Common myeloid progenitor, CD34-positive (primary cell): ENCODE results near the gene MFAP3L. TPM values are rescaled to one million over a fixed set of nuclear protein-coding genes. Genes with fewer than 3 reads are reported as not detected.

Source experiments
- CTCF ChIA-PET: fragments of 350-600 bp; sonication (Branson Sonifier 250); formaldehyde crosslinking; loops from one replicate; lab custom pipeline; 2021; ENCODE audit warnings: antibody characterized with exemption; lab: Charles Lee
- POLR2A ChIA-PET: fragments of 350-600 bp; sonication (Branson Sonifier 250); formaldehyde crosslinking; loops from one replicate; lab custom pipeline; 2021; ENCODE audit warnings: antibody characterized with exemption; lab: Charles Lee
- DNase-seq, 3 donors: peaks; one replicate each; pipeline versions ENCODE4 v3.0.0 to v3.0.0-alpha.2; 2013
- H3K27ac ChIP-seq, 2 experiments: 1 replicate in 1 of 2; 2 replicates in 1 of 2; pipeline ENCODE4 v1.7.0; 2013; ENCODE audit warnings: inconsistent platforms in 2 of 2, low read length in 2 of 2, mild to moderate bottlenecking in 2 of 2, low read depth in 1 of 2, moderate library complexity in 1 of 2; ENCODE audit not compliant: severe bottlenecking in 2 of 2, insufficient read depth in 1 of 2, poor library complexity in 1 of 2
- H3K27me3 ChIP-seq, 5 experiments: replicated peaks in 2 of 5; 1 replicate in 3 of 5; 2 replicates in 2 of 5; pipeline versions ENCODE4 v1.6.1 to v1.7.0; 2013; ENCODE audit warnings: low read length in 4 of 5, mild to moderate bottlenecking in 2 of 5, moderate library complexity in 2 of 5, inconsistent platforms in 1 of 5; ENCODE audit not compliant: insufficient read depth in 5 of 5, control insufficient read depth in 4 of 5
- H3K36me3 ChIP-seq, 4 experiments: 1 replicate in 2 of 4; 2 replicates in 2 of 4; pipeline versions ENCODE4 v1.6.1 to v1.7.0; 2013; ENCODE audit warnings: low read length in 3 of 4, control low read depth in 1 of 4, mild to moderate bottlenecking in 1 of 4; ENCODE audit not compliant: control insufficient read depth in 4 of 4, insufficient read depth in 4 of 4
- H3K4me1 ChIP-seq, 4 experiments: 1 replicate in 3 of 4; 2 replicates in 1 of 4; pipeline versions ENCODE4 v1.6.1 to v1.7.1; 2013; ENCODE audit warnings: low read length in 3 of 4, mild to moderate bottlenecking in 3 of 4, control low read depth in 1 of 4, inconsistent platforms in 1 of 4, moderate library complexity in 1 of 4; ENCODE audit not compliant: control insufficient read depth in 4 of 4, insufficient read depth in 4 of 4; ENCODE audit errors: control extremely low read depth in 1 of 4
- H3K4me3 ChIP-seq, 7 experiments: 1 replicate in 4 of 7; 2 replicates in 3 of 7; pipeline versions ENCODE4 v1.5.1 to v1.7.0; 2013; ENCODE audit warnings: mild to moderate bottlenecking in 7 of 7, low read length in 6 of 7, moderate library complexity in 6 of 7, inconsistent platforms in 2 of 7, low read depth in 2 of 7, control low read depth in 1 of 7; ENCODE audit not compliant: insufficient read depth in 4 of 7, control insufficient read depth in 1 of 7; ENCODE audit errors: extremely low read depth in 1 of 7
- H3K9me3 ChIP-seq, 5 experiments: 1 replicate in 4 of 5; 2 replicates in 1 of 5; pipeline versions ENCODE4 v1.6.1 to v1.7.1; 2013; ENCODE audit warnings: low read length in 4 of 5, mild to moderate bottlenecking in 2 of 5, inconsistent platforms in 1 of 5, low read depth in 1 of 5, moderate library complexity in 1 of 5; ENCODE audit not compliant: control insufficient read depth in 4 of 5, insufficient read depth in 2 of 5; ENCODE audit errors: control extremely low read depth in 1 of 5
- WGBS: methylation state at CpG from one replicate; pipeline ENCODE4 v1.1.5; 2013; ENCODE audit not compliant: insufficient coverage; 5-methylcytosine and 5-hydroxymethylcytosine counted together
- polyA plus RNA-seq: library from polyadenylated mRNA; unstranded; fragments of 120-200 nt; gene quantifications from one replicate; pipeline ENCODE4 v1.2.1, GENCODE V29; 2013

MFAP3L gene
- polyA plus RNA-seq: 1.0 TPM

DNA sequence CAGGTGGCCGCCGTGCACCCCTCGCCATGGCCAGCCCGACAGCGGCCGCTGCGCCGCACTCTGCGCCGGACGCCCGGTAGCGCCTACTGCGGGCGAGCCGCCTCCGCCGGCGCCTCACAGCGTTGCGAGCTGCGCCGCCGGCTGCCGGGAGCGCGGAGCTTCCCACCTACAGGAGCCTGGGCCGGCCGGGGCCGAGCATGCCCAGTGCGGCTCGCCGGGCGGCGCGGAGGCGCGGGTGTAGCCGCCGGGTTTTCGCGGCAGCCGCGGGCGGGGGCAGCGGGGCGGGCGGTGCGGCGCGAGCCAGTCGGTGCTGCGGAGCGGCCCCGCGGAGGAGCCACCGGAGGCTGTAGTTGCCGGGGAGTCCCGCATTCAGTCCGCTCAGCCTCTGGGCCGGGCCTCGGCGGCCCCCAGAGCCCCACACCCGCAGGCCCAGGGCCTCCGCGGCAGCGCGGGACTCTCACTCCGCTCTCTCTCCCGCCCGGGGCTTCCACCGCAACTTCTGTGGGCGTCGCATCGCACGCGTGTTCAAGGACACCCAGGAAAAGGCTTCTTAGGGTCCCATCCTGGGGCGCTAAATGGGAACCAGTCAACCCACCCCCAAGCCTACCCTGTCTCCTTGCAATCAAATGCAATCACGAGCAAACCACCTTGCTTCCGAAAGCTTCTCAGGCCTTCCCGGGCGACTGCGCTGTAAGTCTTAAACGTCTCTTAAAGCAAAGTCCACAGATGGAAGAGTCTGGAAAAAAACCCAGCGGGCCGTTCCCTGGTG lies at the start of gene MFAP3L:
Gene MFAP3L (minus strand): TSS at position 143 of the 769 bp plus-strand sequence. CDS start 20,518 bp downstream, outside the sequence.
- Histone ChIP-seq H3K36me3 (no peaks in the 10 kb centered on the region), H3K27ac (peak within 1 kb of the TSS in 1 of 2 experiments; percentile 27), H3K4me1 (peaks cover 2 to 16% (median 15%) of the 10 kb centered on the region in 4 experiments), H3K4me3 (peak within 1 kb of the TSS; percentile 52 to 91 (median 84)), H3K27me3 (peaks cover 0 to 29% (median 4%) of the 10 kb centered on the region in 5 experiments), H3K9me3 (no peaks in the 10 kb centered on the region)
- POLR2A ChIA-PET: interaction anchor here (1.1 kb wide), 1 partner anchor 1469 kb away, joined by 4 read pairs; no protein-coding TSS in a partner anchor
- DNase-seq: peak; percentile 89 to 91 (median 89)
- CTCF ChIA-PET: interaction anchor here (1.0 to 2.4 kb wide), 3 partner anchors 19 to 414 kb away, joined by 3 to 10 read pairs (median 4); partner anchors contain the start of gene NEK1
- 0% methylated on average over 70 of the region's 86 CpGs for WGBS

DNA sequence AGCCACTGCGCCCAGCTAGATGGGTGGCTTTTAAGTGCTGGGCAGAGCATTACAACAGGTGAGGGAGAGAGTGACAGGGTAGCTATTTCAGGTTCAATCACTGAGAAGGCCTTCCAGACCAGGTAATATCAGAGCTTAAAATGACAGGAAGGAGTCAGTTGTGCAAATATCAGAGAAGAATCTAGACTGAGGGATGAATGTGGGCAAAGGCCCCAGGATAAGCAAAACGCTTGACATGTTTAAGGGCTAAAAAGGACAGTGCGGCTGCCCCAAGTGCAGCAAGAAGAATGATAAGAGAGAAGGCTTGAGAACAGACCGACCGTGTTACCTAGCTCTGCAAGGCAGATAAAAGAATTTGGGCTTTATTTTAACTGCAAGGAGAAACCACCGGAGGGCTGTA lies 45.0 kb upstream of the MFAP3L start:
- POLR2A ChIA-PET: no interaction called here
- no peaks in the 10 kb centered on the region for H3K4me1 ChIP-seq
- no peaks in the 10 kb centered on the region for H3K27me3 ChIP-seq
- H3K4me3 ChIP-seq: no peak overlapping the region
- CTCF ChIA-PET: interaction anchor here (1.5 kb wide), 1 partner anchor 9 kb away, joined by 4 read pairs; no protein-coding TSS in a partner anchor
- DNase-seq: no peak
- H3K9me3 ChIP-seq: no peaks in the 10 kb centered on the region
- peaks cover 0 to 29% (median 6%) of the 10 kb centered on the region in 4 experiments for H3K36me3 ChIP-seq
- WGBS: 94% methylated on average over 6 of the region's 6 CpGs
- H3K27ac ChIP-seq: no peak overlapping the region

DNA sequence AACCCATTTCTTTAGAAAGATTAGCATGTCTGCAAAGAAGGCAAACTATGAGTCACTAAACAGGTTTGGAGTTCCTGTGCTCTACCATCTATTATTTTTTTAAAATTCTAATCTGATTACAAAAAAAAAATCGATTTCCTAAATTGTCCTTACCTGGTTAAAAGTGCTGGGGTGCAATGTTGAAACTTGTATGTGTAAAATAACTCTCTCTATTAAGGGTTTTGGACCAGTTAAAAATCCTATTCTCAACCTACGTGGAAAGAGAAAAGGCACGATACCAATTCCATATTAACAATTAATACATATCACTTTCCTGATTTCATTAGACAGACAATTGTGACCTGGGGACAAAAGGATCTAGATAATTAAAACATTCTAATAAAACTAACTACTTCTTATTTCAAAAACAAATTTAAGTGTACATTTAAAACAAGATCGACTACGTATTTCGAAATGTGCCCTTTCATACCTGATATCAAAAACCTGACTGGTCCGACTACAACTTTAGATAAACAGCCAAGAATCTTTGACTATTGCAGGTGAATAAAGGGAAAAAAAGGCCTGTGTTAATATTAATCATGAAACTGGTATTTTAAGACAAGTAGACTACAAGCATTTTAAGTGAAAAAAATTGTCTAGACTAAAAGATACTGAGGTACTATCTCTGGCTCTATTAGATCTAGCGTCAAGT lies 42.4 kb upstream of the MFAP3L start:
- Histone ChIP-seq H3K27me3 (no peaks in the 10 kb centered on the region), H3K4me1 (no peaks in the 10 kb centered on the region), H3K36me3 (peaks cover 0 to 29% (median 4%) of the 10 kb centered on the region in 4 experiments), H3K27ac (no peak overlapping the region), H3K9me3 (no peaks in the 10 kb centered on the region), H3K4me3 (no peak overlapping the region)
- no peak for DNase-seq
- POLR2A ChIA-PET: no interaction called here
- CTCF ChIA-PET: no interaction called here
- 93% methylated on average over 5 of the region's 8 CpGs for WGBS

DNA sequence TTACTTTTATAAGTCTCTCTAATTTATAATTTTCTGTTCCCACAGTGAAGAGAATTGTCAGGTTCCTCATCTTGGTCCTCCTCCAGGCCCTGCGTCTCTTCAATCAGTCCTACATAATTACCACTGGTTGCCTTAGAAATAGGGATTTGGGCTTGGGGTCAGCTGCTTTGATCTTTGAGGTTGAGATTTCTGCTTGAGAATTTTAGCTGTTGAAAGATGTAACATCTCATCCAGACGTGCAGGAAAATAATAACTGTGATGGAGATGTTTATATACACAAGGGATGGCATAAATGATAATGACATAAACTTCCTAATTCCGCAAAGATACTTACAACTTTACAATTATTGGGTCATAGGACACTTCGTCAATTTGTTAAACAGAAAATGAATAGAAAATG lies 33.2 kb upstream of the MFAP3L start:
- 100% methylated on average over 1 of the region's 4 CpGs for WGBS

DNA sequence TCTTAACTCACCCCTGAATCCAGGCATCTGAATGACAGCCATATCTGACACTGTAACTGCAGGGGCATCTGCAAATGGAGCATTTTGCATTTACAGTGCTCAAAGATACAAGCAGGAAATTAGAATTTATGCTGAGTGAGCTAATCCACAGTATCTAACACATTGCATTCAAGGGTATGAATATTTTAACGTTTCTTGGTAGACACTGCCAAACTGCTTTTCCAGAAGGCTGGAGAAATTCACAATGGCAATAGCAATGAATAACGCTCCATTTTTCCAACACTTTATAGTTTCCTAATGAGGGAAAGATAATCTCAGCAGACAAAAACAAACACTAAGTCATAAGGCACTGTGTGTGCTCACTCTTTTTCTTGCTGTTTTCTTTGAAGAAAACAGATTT lies 32.6 kb upstream of the MFAP3L start:
- DNase-seq: no peak
- Histone ChIP-seq H3K27ac (no peak overlapping the region), H3K9me3 (no peaks in the 10 kb centered on the region), H3K27me3 (no peaks in the 10 kb centered on the region), H3K36me3 (peaks cover 2 to 7% (median 4%) of the 10 kb centered on the region in 4 experiments), H3K4me3 (no peak overlapping the region), H3K4me1 (no peaks in the 10 kb centered on the region)
- ChIA-PET POLR2A (no interaction called here), CTCF (interaction anchor here (0.9 to 1.6 kb wide), 2 partner anchors 11 to 249 kb away, joined by 3 to 4 read pairs; no protein-coding TSS in a partner anchor)
- 83% methylated on average over 1 of the region's 2 CpGs for WGBS

More for the DNA sequence above, 33.2 kb upstream of the MFAP3L start:
- H3K27ac ChIP-seq: no peak overlapping the region
- ChIA-PET CTCF (no interaction called here), POLR2A (no interaction called here)
- H3K4me1 ChIP-seq: no peaks in the 10 kb centered on the region
- no peaks in the 10 kb centered on the region for H3K9me3 ChIP-seq
- H3K27me3 ChIP-seq: no peaks in the 10 kb centered on the region
- H3K4me3 ChIP-seq: no peak overlapping the region
- DNase-seq: no peak
- H3K36me3 ChIP-seq: peaks cover 2 to 7% (median 4%) of the 10 kb centered on the region in 4 experiments

DNA sequence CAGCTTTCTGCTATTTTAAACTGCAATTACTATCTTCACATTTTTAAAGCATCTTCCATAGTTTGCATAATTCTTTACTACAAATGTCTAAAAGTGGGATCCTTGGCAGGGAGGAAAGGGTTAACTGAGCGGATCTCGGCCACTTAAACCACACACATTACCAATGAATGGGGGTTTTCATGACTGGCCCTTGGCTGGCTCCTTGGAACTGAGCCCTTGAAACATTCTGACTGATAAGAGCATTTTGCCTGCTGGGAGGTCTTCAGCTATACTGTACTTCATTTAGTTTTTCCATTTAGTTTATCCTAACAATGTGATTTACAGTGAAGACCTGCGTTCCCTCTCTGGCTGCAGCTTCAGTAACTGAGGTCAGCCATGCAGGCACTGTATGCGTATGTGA lies 31.7 kb upstream of the MFAP3L start:
- CTCF ChIA-PET: interaction anchor here (0.9 to 1.6 kb wide), 2 partner anchors 10 to 248 kb away, joined by 3 to 4 read pairs; no protein-coding TSS in a partner anchor

More for the DNA sequence above, 31.7 kb upstream of the MFAP3L start:
- POLR2A ChIA-PET: no interaction called here
- Histone ChIP-seq H3K36me3 (peaks cover 0 to 7% (median 4%) of the 10 kb centered on the region in 4 experiments), H3K27ac (no peak overlapping the region), H3K9me3 (no peaks in the 10 kb centered on the region), H3K27me3 (no peaks in the 10 kb centered on the region), H3K4me3 (no peak overlapping the region), H3K4me1 (no peaks in the 10 kb centered on the region)
- DNase-seq: no peak
- WGBS: 100% methylated on average over 2 of the region's 4 CpGs
